GM23338 (cell line): Measurements from ENCODE around the gene PTPRC. TPM values are rescaled to one million over a fixed set of nuclear protein-coding genes. Genes with fewer than 3 reads are reported as not detected.

Source experiments
- ATAC-seq: fragments of 200-7000 bp; cut with Tn5 transposase; 3 replicates; pipeline ENCODE4 v1.9.1; 2020
- DNase-seq: peaks from one replicate; pipeline ENCODE4 v3.0.0-alpha.2; 2015; ENCODE audit warnings: low spot score
- H2AFZ ChIP-seq: fragments of 200-600 bp; sonication (generic); 2 replicates; pipeline ENCODE4 v1.8.0; 2016; ENCODE audit warnings: antibody characterized with exemption, mild to moderate bottlenecking, moderate library complexity
- H3F3A ChIP-seq: fragments of 200-600 bp; sonication (generic); replicated peaks from 2 replicates; pipeline ENCODE4 v1.8.0; 2017; ENCODE audit warnings: antibody characterized with exemption, mixed run types, low read depth
- H3K27ac ChIP-seq: fragments of 200-600 bp; sonication (generic); 2 replicates; pipeline ENCODE4 v1.6.1; 2016; ENCODE audit warnings: low read depth
- H3K27me3 ChIP-seq: fragments of 200-600 bp; sonication (generic); 2 replicates; pipeline ENCODE4 v1.8.0; 2016; ENCODE audit warnings: mild to moderate bottlenecking, mixed run types, moderate library complexity; ENCODE audit not compliant: insufficient read depth
- H3K36me3 ChIP-seq: fragments of 200-600 bp; sonication (generic); 2 replicates; pipeline ENCODE4 v1.8.0; 2016; ENCODE audit warnings: mild to moderate bottlenecking; ENCODE audit not compliant: insufficient read depth
- H3K4me1 ChIP-seq: fragments of 200-600 bp; sonication (generic); 2 replicates; pipeline ENCODE4 v1.8.0; 2016; ENCODE audit warnings: mild to moderate bottlenecking, moderate library complexity; ENCODE audit not compliant: insufficient read depth
- H3K4me2 ChIP-seq: fragments of 200-600 bp; sonication (generic); 2 replicates; pipeline ENCODE4 v1.7.1; 2017; ENCODE audit warnings: mixed run types
- H3K4me3 ChIP-seq: fragments of 200-600 bp; sonication (generic); 2 replicates; pipeline ENCODE4 v1.6.1; 2016; ENCODE audit warnings: mixed run types
- H3K79me2 ChIP-seq: fragments of 200-600 bp; sonication (generic); replicated peaks from 2 replicates; pipeline ENCODE4 v1.8.0; 2017; ENCODE audit warnings: mild to moderate bottlenecking; ENCODE audit not compliant: insufficient read depth
- H3K9me2 ChIP-seq: fragments of 200-600 bp; sonication (generic); 2 replicates; pipeline ENCODE4 v1.8.0; 2017; ENCODE audit not compliant: insufficient read depth
- H4K20me1 ChIP-seq: fragments of 200-600 bp; sonication (generic); replicated peaks from 2 replicates; pipeline ENCODE4 v1.8.0; 2017; ENCODE audit warnings: mild to moderate bottlenecking; ENCODE audit not compliant: insufficient read depth
- H3K27ac Mint-ChIP-seq: 2 replicates; pipeline ENCODE4 v1.8.0; 2020; ENCODE audit warnings: inconsistent platforms, mild to moderate bottlenecking, moderate library complexity, mixed read lengths
- H3K27me3 Mint-ChIP-seq: 3 replicates; pipeline ENCODE4 v1.8.0; 2022; ENCODE audit warnings: low read depth, mild to moderate bottlenecking, moderate library complexity, mixed read lengths, inconsistent platforms; ENCODE audit not compliant: insufficient read depth, poor library complexity
- H3K36me3 Mint-ChIP-seq: 3 replicates; pipeline ENCODE4 v1.8.0; 2021; ENCODE audit warnings: low read depth, mild to moderate bottlenecking, inconsistent platforms, moderate library complexity, mixed read lengths
- H3K4me1 Mint-ChIP-seq: 3 replicates; pipeline ENCODE4 v1.8.0; 2020; ENCODE audit warnings: mild to moderate bottlenecking, inconsistent platforms, mixed read lengths
- H3K4me3 Mint-ChIP-seq: 3 replicates; pipeline ENCODE4 v1.8.0; 2021; ENCODE audit warnings: moderate library complexity, mild to moderate bottlenecking, inconsistent platforms, mixed read lengths
- H3K9me3 Mint-ChIP-seq: 3 replicates; pipeline ENCODE4 v1.8.0; 2020; ENCODE audit warnings: moderate library complexity, mild to moderate bottlenecking, inconsistent platforms, mixed read lengths
- CREB1 ChIP-seq: fragments of 250-450 bp; sonication (Bioruptor Pico); IDR thresholded peaks from 2 replicates; pipeline ENCODE4 v1.5.0; 2020; ENCODE audit warnings: low read depth, mild to moderate bottlenecking, moderate library complexity
- CTCF ChIP-seq, 2 experiments: fragments of 200-600 bp in 1 of 2; sonication (generic) in 1 of 2; conservative IDR thresholded peaks; 2 replicates each; pipeline versions ENCODE4 v1.5.1 to v1.6.1; 2016 to 2017; ENCODE audit warnings: antibody characterized with exemption in 2 of 2, low read depth in 2 of 2, mild to moderate bottlenecking in 2 of 2, moderate library complexity in 1 of 2
- ETS1 ChIP-seq: IDR thresholded peaks from 2 replicates; pipeline ENCODE4 v1.6.1; 2016; ENCODE audit warnings: antibody characterized with exemption
- EZH2 ChIP-seq: fragments of 200-600 bp; sonication (generic); IDR thresholded peaks from one replicate; pipeline ENCODE4 v1.8.0; 2017; ENCODE audit warnings: antibody characterized with exemption, mild to moderate bottlenecking, low read depth; ENCODE audit not compliant: unreplicated experiment
- EZH2phosphoT487 ChIP-seq: fragments of 200-600 bp; sonication (generic); IDR thresholded peaks from one replicate; pipeline ENCODE4 v1.8.1; 2018; ENCODE audit warnings: antibody characterized with exemption; ENCODE audit not compliant: unreplicated experiment
- JUNB ChIP-seq: IDR thresholded peaks from one replicate; pipeline ENCODE4 v1.6.1; 2016; ENCODE audit warnings: antibody characterized with exemption; ENCODE audit not compliant: unreplicated experiment
- NANOG ChIP-seq: IDR thresholded peaks from 2 replicates; pipeline ENCODE4 v1.6.1; 2016; ENCODE audit warnings: antibody characterized with exemption, borderline replicate concordance
- POLR2AphosphoS5 ChIP-seq: IDR thresholded peaks from 2 replicates; pipeline ENCODE4 v1.6.1; 2016; ENCODE audit warnings: antibody characterized with exemption, low read depth
- REST ChIP-seq: IDR thresholded peaks from one replicate; pipeline ENCODE4 v1.6.1; 2018; ENCODE audit warnings: antibody characterized with exemption; ENCODE audit not compliant: unreplicated experiment
- STAT1 ChIP-seq: IDR thresholded peaks from one replicate; pipeline ENCODE4 v1.6.1; 2016; ENCODE audit warnings: antibody characterized with exemption; ENCODE audit not compliant: unreplicated experiment
- ZNF114 ChIP-seq: fragments of 250-450 bp; sonication (Bioruptor Pico); IDR thresholded peaks from 2 replicates; pipeline ENCODE4 v1.5.0; 2020; ENCODE audit warnings: mild to moderate bottlenecking, moderate library complexity
- ZNF331 ChIP-seq: fragments of 250-450 bp; sonication (Bioruptor Pico); IDR thresholded peaks from 2 replicates; pipeline ENCODE4 v1.5.0; 2020; ENCODE audit warnings: low read depth, mild to moderate bottlenecking, moderate library complexity
- ZNF462 ChIP-seq: fragments of 250-450 bp; sonication (Bioruptor Pico); IDR thresholded peaks from 2 replicates; pipeline ENCODE4 v1.5.0; 2020; ENCODE audit warnings: mild to moderate bottlenecking, moderate library complexity
- polyA plus RNA-seq: library from polyadenylated mRNA; unstranded; fragments of >200 nt; fragmentation: Nextera tagmentation; extraction: Ambion mirVana; gene quantifications from 2 replicates; pipeline ENCODE4 v1.2.1, GENCODE V29; 2016
- total RNA-seq: library from RNA; depleted of rRNA; stranded (reverse); fragments of >200 nt; shearing (Covaris generic); gene quantifications from 2 replicates; pipeline ENCODE4 v1.2.3, GENCODE V29; 2014

The PTPRC gene
- total and polyA plus RNA-seq, 2 experiments from 2014 or later, result 0.10 to 0.52 TPM

GRCh38 chr1:198643808-198644207 lies 5.0 kb downstream of the PTPRC start:
- Mint-ChIP-seq H3K27me3 (no peaks in the 10 kb centered on the region), H3K9me3 (no peaks in the 10 kb centered on the region), H3K36me3 (no peaks in the 10 kb centered on the region), H3K4me1 (peaks cover 4% of the 10 kb centered on the region; the same call in 2 of the 3 replicates), H3K27ac (0 out of 2 replicates have a peak overlapping the region, but pooled peaks have one; percentile 1), H3K4me3 (no peak overlapping the region)
- Histone ChIP-seq H3K36me3 (no peaks in the 10 kb centered on the region), H4K20me1 (no peaks in the 10 kb centered on the region), H3K4me1 (no peaks in the 10 kb centered on the region), H3K27ac (no peak overlapping the region), H3K79me2 (no peaks in the 10 kb centered on the region), H3K4me3 (no peak overlapping the region), H3K27me3 (no peaks in the 10 kb centered on the region), H2AFZ (no peak overlapping the region), H3F3A (no peaks in the 10 kb centered on the region), H3K4me2 (no peak overlapping the region), H3K9me2 (no peaks in the 10 kb centered on the region)
- no peak for TF ChIP-seq CTCF (conservative IDR thresholded peaks at IDR 0.05; ENCODE audit: low read depth in 2 of 2)
- TF ChIP-seq ETS1, result no peak
- TF ChIP-seq ZNF462 (CRISPR knock-in tag), result no peak
- no peak for TF ChIP-seq ZNF114
- no peak for TF ChIP-seq JUNB
- TF ChIP-seq REST, result no peak
- no peak for TF ChIP-seq CREB1 (CRISPR knock-in tag)
- TF ChIP-seq POLR2AphosphoS5, result no peak
- TF ChIP-seq ZNF331 (CRISPR knock-in tag), result no peak
- no peak for TF ChIP-seq EZH2
- TF ChIP-seq EZH2phosphoT487, result no peak
- no peak for TF ChIP-seq STAT1
- no peak for TF ChIP-seq NANOG
- DNase-seq (no peak), ATAC-seq (no peak)
